NCI-H1436 treated with DMSO at 0.1 percent for 48 hours (cell line): ENCODE results near the gene HSF4.

Experiments used
- DNase-seq: peaks from one replicate; lab custom pipeline; 2025; lab: John Stamatoyannopoulos, UW

HSF4 gene

GRCh38 chr16:67184995-67185650 is 20.6 kb downstream of the HSF4 start:
- DNase-seq, result no peak

- no peak for DNase-seq
These were observed 21.1 kb downstream of the HSF4 start for GRCh38 chr16:67185651-67186134.

- no peak for DNase-seq
These were observed 22.0 kb downstream of the HSF4 start for GRCh38 chr16:67186550-67186950.

GRCh38 chr16:67187175-67187890 is 22.8 kb downstream of the HSF4 start:
- DNase-seq, result no peak

- no peak for DNase-seq
These were observed 23.8 kb downstream of the HSF4 start for GRCh38 chr16:67188323-67188722.

- no peak for DNase-seq
These were observed 24.3 kb downstream of the HSF4 start for GRCh38 chr16:67188798-67189197.

GRCh38 chr16:67190041-67190440 is 25.5 kb downstream of the HSF4 start, which contains the start of gene EXOC3L1:
Gene EXOC3L1 (minus strand): TSS chr16:67190136. CDS start chr16:67189676, 460 bp downstream.
- DNase-seq, result no peak

GRCh38 chr16:67190448-67191399 is 26.2 kb downstream of the HSF4 start:
- no peak for DNase-seq

- no peak for DNase-seq
These were observed 27.0 kb downstream of the HSF4 start for GRCh38 chr16:67191411-67191994.

- peak; percentile 37 for DNase-seq
These were observed 27.6 kb downstream of the HSF4 start, which contains the start of gene E2F4 for GRCh38 chr16:67191995-67192681. Gene E2F4 (plus strand): TSS chr16:67192155. CDS start chr16:67192228, 73 bp downstream.

GRCh38 chr16:67192781-67193361 is 28.3 kb downstream of the HSF4 start:
- DNase-seq, result no peak

- no peak for DNase-seq
These were observed 29.0 kb downstream of the HSF4 start for GRCh38 chr16:67193536-67193935.

- no peak for DNase-seq
These were observed 29.7 kb downstream of the HSF4 start for GRCh38 chr16:67194260-67194659.

GRCh38 chr16:67195676-67196075 is 31.1 kb downstream of the HSF4 start:
- no peak for DNase-seq

- DNase-seq, result no peak
These were observed 32.3 kb downstream of the HSF4 start for GRCh38 chr16:67196881-67197280.

GRCh38 chr16:67197704-67198103 is 33.2 kb downstream of the HSF4 start:
- DNase-seq, result no peak

- no peak for DNase-seq
These were observed 33.7 kb downstream of the HSF4 start for GRCh38 chr16:67198238-67198734.

- no peak for DNase-seq
These were observed 34.7 kb downstream of the HSF4 start, which contains the start of gene ELMO3 for GRCh38 chr16:67199011-67199807. Gene ELMO3 (plus strand): TSS chr16:67199131. CDS start chr16:67199327, 196 bp downstream.

- DNase-seq, result no peak
These were observed 35.3 kb downstream of the HSF4 start for GRCh38 chr16:67199808-67200198.

GRCh38 chr16:67200491-67200890 is 35.9 kb downstream of the HSF4 start:
- DNase-seq, result no peak
